Germinal center (tissue), 1 donor: Measurements from ENCODE around the gene FOXF1.

Experiments
- DNase-seq: peaks from one replicate; pipeline ENCODE4 v3.0.0; 2012; ENCODE audit warnings: mixed read lengths, low spot score

FOXF1 gene

GRCh38 chr16:86534779-86535615 lies 24.7 kb downstream of the FOXF1 start:
- DNase-seq, result no peak

- no peak for DNase-seq
Measured at GRCh38 chr16:86536621-86537020, 26.3 kb downstream of the FOXF1 start.

DNA sequence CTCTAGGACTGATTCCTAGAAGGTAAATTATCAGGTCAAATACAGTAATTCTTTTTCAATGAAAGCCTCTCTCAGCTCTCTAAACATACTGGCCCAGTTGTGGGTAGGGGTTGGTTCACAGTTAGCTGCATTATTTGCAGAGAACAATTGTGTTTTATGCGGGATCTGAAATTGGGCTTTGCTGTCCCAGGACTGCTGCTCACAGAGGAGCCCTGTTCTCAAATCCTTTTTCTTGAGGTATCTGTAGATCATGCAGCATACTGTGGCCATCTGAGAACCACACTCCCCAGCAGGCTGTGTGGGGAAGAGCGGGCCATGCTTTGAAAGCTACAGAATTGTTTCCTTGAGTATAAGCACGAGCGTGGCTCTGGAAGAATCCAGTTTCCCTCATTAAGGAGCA lies 27.2 kb downstream of the FOXF1 start:
- DNase-seq, result no peak

DNA sequence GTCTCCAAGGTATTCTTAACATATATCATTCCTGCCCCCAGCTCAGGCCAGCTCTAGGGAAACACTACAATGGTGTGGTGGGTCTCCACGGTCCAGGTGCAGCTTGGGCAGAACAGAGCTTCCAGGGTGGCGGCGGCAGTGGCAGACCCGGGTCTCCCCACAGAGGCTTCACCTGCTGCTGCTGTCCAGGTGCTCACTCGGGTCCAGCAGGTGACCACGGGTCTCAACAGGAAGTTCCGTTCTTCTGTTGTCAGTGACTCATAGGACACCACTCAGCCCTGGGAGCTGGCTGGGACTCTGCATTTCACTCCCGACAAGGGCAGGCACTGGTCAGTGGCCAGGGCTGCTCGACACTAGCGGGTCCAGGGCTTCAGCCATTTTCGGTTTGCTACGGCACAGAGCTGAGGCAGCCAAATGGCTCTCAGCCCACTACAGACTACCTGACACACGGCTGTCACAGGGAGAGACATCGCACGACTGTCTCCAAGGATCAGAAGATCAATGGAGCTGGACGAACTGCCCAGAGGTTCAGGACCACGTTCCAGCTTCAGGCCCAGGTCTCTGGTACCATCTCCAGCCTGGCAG lies 28.0 kb downstream of the FOXF1 start:
- DNase-seq, result no peak

GRCh38 chr16:86540894-86541293 lies 30.6 kb downstream of the FOXF1 start:
- DNase-seq, result no peak

DNA sequence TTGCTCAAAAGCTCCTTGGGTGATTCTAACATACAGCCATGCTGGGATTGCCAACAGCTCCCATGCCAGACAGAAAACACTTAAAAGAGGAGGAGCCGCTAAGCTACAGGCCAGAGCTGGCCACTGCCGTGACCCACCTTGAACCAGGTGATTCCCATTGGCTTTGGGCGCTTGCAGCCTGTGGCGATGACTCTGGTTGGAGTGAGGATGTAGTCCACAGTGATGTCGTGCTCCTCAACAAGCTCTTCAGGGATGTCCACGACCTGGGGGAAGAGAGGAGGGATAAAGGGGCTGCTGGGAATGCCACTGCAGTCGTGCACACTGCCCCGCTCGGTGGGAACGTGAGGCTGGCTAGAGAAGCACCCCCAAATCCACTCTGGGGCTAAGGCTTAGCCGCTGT lies 31.2 kb downstream of the FOXF1 start:
- DNase-seq, result no peak

DNA sequence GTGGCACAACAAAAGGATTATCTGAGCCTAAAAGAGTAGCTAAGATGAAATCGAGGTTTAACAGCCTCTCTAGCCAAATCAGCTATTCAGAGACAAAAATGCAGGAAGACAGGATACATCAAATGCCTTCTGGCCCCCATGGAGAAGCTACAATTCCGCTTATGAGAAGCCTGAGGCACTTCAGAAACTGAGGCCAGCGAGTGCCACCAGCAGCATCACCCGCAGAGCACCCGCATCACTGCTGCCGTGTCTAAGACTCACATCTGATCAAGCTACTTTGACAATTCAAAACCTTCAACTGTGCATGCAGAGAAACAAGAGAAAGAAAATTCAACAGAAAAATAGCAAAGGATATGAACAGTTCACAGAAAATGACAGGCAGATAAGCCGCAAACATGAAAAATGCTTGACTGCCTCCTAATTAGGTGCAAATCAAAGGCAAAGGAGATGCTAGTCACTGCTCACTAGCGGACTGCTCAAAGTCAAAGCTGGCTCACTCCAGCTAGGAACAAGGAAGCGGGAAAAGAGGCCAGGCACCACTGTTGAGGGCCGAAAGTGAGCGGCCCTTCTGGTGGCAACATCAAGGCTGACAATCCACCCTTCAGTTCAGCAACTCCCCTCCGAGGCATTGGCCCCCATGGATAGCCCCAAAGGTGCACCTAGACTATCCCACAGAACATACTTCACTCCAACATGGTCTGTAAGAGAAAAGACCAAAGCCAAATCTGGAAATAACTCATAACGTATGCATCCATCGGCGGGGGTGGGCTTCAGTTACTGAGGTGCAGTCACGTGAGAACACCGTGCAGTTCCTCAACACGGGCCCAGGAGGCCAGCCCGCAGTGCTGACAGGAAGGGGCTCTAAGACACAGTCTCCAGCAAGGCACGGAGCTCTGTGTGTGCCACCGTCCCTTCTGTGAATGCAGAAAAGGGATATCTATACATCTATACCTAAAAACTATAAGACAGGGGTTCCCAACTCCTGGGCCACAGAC lies 32.7 kb downstream of the FOXF1 start:
- DNase-seq, result no peak

DNA sequence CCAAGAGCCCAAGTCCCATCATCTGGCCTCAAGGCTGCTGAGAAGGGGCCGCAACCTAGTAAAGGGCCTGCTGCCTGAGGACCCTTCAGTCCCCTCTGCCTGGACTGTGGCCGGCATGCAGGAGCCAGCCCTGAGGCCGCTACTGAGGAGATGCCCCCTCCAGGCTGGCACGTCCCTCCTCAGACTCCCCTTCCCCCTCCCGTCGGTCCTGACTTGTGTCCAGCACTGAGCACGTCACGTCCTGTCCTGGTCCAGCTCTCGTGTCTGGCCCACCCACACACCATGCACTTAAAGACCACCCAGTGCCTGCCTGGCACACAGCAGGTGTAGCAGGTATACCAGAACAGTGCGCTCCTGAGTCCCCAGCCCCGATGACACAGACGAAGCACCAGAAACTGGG lies 35.2 kb downstream of the FOXF1 start:
- DNase-seq, result no peak

GRCh38 chr16:86545954-86546637 lies 35.8 kb downstream of the FOXF1 start:
- DNase-seq, result no peak

GRCh38 chr16:86546638-86547013 lies 36.3 kb downstream of the FOXF1 start:
- DNase-seq, result no peak

DNA sequence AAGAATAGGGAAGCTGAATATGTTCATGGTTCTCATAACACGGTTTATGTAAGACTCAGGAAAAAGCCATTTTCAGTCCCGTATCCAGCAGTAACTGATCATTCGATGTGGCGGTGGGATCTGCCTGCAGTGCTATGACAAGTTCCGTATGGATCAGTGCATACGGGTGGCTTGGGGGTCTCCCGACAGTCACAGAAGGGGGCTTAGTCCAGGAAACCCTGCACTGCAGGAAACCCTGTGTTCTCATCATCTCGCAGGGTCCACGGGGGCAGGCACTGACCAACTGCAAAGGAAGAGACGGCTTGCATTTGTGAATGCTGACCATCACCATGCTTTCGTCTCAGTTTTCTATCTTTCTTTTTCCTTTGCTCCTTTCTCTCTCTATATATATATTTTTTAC lies 37.0 kb downstream of the FOXF1 start:
- DNase-seq, result no peak

- no peak for DNase-seq
Measured at GRCh38 chr16:86549076-86549892, 39.0 kb downstream of the FOXF1 start.

DNA sequence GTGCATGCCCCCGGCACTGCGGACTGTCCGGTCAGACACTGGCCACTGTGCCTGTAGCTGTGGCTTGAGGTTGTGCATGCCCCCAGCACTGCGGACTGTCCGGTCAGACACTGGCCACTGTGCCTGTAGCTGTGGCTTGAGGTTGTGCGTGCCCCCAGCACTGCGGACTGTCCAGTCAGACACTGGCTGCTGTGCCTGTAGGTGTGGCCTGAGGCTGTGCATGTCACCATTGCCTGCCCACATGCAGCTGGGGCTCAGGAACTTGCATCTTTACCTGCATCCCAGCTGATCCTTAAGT lies 39.5 kb downstream of the FOXF1 start:
- no peak for DNase-seq

DNA sequence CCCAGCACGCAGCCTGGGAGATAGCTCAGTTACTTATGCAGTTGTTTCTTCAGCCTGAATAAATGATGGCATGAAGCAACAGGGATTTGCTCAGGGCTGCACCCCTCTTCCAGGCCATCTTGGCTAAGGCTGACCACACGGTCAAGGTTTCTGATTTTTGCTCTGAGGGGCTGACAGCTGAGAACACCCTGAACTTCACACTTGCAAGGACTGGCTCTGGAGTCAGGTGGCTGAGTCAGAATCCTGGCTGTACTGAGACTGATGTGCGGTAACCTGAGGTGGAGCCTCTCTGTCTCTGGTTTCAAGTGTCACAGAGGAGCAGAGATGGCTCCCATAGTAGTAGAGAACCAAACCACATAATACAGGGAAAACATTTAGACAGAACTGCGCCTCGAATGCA lies 40.0 kb downstream of the FOXF1 start:
- no peak for DNase-seq

GRCh38 chr16:86553356-86553755 lies 43.0 kb downstream of the FOXF1 start:
- DNase-seq, result no peak

- DNase-seq, result no peak
Measured at GRCh38 chr16:86554599-86554916, 44.2 kb downstream of the FOXF1 start.

DNA sequence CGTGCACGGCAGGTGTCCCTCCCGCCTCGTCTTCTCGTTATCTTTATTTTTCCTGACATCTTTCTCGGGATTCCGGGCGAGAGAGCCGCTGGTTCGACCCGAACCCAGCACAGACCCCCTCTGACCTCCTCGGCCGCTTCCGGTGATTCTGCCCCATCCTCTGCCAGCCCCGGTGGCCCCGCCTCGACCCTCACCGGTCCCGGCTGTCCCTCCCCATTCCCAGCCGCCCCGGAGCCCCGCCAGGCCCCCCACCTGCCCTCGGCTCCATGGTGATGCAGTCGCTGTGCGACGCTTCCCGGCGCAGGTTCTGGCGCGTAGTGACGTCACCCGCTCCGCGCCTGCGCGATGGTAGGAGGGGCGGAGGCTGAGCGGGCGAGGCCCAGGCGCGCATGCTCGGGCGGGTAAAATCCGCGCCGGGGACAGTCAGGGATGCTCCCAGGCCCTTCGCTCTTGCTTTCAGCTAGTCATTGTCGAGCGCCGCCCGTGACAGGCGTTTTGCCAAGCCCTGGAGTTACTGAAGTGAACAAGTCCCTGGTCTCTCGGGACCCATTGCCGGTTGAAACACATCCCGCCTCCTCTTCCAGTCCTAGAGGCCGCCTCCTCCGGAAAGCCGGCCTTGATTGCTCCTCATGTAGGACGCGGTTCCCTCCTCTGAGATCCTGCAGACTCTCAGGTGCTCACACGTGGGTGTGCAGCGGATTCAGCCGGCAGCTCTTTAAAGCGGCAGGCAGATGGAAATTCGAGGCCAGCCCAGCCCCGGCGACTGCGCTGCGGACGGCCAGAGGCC lies 44.8 kb downstream of the FOXF1 start, which contains the start of gene MTHFSD:
MTHFSD (minus strand) TSS at position 319 of the 787 bp plus-strand sequence; CDS start at position 268, 51 bp downstream.
- DNase-seq, result peak; percentile 97

DNA sequence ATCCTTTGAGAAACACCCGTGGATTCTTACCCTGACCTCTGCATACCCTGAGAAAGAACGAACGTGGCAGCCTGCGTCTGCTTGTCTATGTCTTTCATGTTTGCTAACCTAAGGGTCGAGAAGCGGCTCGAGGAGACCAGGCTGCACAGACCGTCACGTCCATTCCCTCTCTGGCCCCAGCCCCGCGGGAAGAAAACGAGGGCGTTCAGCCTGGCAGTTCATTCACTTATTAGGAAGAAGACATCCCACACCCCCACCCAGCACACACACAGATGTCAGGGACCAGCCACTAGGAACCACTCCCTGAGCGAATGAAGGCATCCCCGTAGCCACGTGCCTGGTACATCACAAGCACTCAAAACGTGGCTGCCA lies 45.4 kb downstream of the FOXF1 start:
- no peak for DNase-seq

GRCh38 chr16:86556576-86556975 lies 46.2 kb downstream of the FOXF1 start:
- DNase-seq, result no peak

- DNase-seq, result no peak
Measured at GRCh38 chr16:86557587-86557986, 47.3 kb downstream of the FOXF1 start.
